SU-DHL-6 (cell line): Measurements from ENCODE around the gene TIPRL.

ENCODE experiments used
- H2AFZ ChIP-seq: fragments of 200-600 bp; sonication (generic); 2 replicates; pipeline ENCODE4 v1.6.1; 2014; ENCODE audit warnings: low read depth, mild to moderate bottlenecking, moderate library complexity, mixed read lengths, antibody characterized with exemption, low read length; ENCODE audit not compliant: severe bottlenecking
- H3F3A ChIP-seq: fragments of 200-600 bp; shearing (Covaris generic); 2 replicates; pipeline ENCODE4 v1.6.0; 2016; ENCODE audit warnings: antibody characterized with exemption, mild to moderate bottlenecking; ENCODE audit not compliant: insufficient read depth
- H3K27ac ChIP-seq: fragments of 200-600 bp; sonication (generic); 2 replicates; pipeline ENCODE4 v1.5.1; 2016; ENCODE audit warnings: low read depth, mild to moderate bottlenecking, low read length, moderate library complexity, mixed read lengths
- H3K27me3 ChIP-seq: fragments of 200-600 bp; sonication (generic), shearing (Covaris generic); 2 replicates; pipeline ENCODE4 v1.6.0; 2014; ENCODE audit warnings: mild to moderate bottlenecking, low read length
- H3K36me3 ChIP-seq: fragments of 200-600 bp; sonication (generic); 2 replicates; pipeline ENCODE4 v1.6.1; 2014; ENCODE audit warnings: mild to moderate bottlenecking, low read length, mixed read lengths
- H3K4me2 ChIP-seq: fragments of 300-600, 200-600 bp; shearing (Covaris generic), sonication (generic); 2 replicates; pipeline ENCODE4 v1.6.0; 2014; ENCODE audit warnings: low read length, low read depth, mild to moderate bottlenecking; ENCODE audit not compliant: poor library complexity, severe bottlenecking
- H3K4me3 ChIP-seq: fragments of 200-600 bp; sonication (generic); 2 replicates; pipeline ENCODE4 v1.5.1; 2014; ENCODE audit warnings: antibody characterized with exemption, low read length, mild to moderate bottlenecking, mixed read lengths; ENCODE audit not compliant: insufficient read depth, poor library complexity, severe bottlenecking
- H3K79me2 ChIP-seq: fragments of 200-600 bp; sonication (generic); 2 replicates; pipeline ENCODE4 v1.6.1; 2014; ENCODE audit warnings: mild to moderate bottlenecking, low read length, moderate library complexity; ENCODE audit not compliant: insufficient read depth
- H3K9ac ChIP-seq: fragments of 200-600 bp; sonication (generic); 2 replicates; pipeline ENCODE4 v1.7.0; 2014; ENCODE audit warnings: mild to moderate bottlenecking, low read length
- H3K9me2 ChIP-seq: fragments of 200-600 bp; sonication (generic); replicated peaks from 2 replicates; pipeline ENCODE4 v1.6.1; 2014; ENCODE audit warnings: low read length; ENCODE audit not compliant: insufficient read depth
- H3K9me3 ChIP-seq: fragments of 200-600 bp; sonication (generic); 2 replicates; pipeline ENCODE4 v1.6.1; 2014; ENCODE audit warnings: low read length, mixed read lengths; ENCODE audit not compliant: insufficient read depth
- H4K20me1 ChIP-seq: fragments of 200-600 bp; sonication (generic); 2 replicates; pipeline ENCODE4 v1.6.1; 2014; ENCODE audit warnings: low read depth, mild to moderate bottlenecking, antibody characterized with exemption, low read length, moderate library complexity, mixed read lengths
- EZH2phosphoT487 ChIP-seq: fragments of 200-600 bp; sonication (generic), shearing (Covaris generic); conservative IDR thresholded peaks from 2 replicates; pipeline ENCODE4 v1.6.1; 2018; ENCODE audit warnings: mild to moderate bottlenecking, antibody characterized with exemption, low read length, moderate library complexity, mixed read lengths
- TF ChIP-seq, protein P1 (sequence below): fragments of 200-600 bp; sonication (generic); IDR thresholded peaks from one replicate; pipeline ENCODE4 v1.5.1; 2017; ENCODE audit warnings: antibody characterized with exemption, mild to moderate bottlenecking, low read length, moderate library complexity; ENCODE audit not compliant: insufficient read depth, poor library complexity, severe bottlenecking

Gene TIPRL

DNA sequence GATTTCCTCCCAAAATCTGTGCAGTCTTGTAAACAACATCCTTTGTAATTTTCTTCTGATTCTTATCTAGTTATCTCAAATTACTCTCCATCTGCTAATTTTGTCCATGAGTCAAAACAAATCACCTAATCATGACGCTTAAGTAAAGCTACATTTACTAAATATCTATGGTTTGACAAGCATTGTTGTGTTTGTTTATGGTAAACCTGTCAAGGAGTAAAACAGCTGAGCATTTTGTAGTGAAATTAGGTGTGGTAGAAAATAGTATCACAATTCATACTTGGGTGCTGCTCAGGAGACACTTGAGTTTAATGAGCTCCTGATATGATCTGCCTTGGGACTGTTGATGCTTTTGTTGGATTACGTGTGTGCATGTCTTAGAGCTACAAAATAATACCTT, 11.6 kb downstream of the TIPRL start:
- H3K9me3 ChIP-seq = no peaks in the 10 kb centered on the region
- H3K27me3 ChIP-seq = no peaks in the 10 kb centered on the region
- H3K4me3 ChIP-seq = no peak overlapping the region
- TF ChIP-seq, protein P1, sequence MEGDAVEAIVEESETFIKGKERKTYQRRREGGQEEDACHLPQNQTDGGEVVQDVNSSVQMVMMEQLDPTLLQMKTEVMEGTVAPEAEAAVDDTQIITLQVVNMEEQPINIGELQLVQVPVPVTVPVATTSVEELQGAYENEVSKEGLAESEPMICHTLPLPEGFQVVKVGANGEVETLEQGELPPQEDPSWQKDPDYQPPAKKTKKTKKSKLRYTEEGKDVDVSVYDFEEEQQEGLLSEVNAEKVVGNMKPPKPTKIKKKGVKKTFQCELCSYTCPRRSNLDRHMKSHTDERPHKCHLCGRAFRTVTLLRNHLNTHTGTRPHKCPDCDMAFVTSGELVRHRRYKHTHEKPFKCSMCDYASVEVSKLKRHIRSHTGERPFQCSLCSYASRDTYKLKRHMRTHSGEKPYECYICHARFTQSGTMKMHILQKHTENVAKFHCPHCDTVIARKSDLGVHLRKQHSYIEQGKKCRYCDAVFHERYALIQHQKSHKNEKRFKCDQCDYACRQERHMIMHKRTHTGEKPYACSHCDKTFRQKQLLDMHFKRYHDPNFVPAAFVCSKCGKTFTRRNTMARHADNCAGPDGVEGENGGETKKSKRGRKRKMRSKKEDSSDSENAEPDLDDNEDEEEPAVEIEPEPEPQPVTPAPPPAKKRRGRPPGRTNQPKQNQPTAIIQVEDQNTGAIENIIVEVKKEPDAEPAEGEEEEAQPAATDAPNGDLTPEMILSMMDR = no peak
- TF ChIP-seq EZH2phosphoT487 = no peak
- peaks cover 15% of the 10 kb centered on the region; the same call in 1 of the 2 replicates for H3K36me3 ChIP-seq
- H3K9ac ChIP-seq = no peak overlapping the region
- H3K27ac ChIP-seq = no peak overlapping the region
- no peaks in the 10 kb centered on the region for H3K9me2 ChIP-seq
- no peak overlapping the region for H2AFZ ChIP-seq
- no peaks in the 10 kb centered on the region for H4K20me1 ChIP-seq
- no peak overlapping the region for H3K4me2 ChIP-seq
- H3F3A ChIP-seq = no peaks in the 10 kb centered on the region
- no peaks in the 10 kb centered on the region; the same call in 1 of the 2 replicates for H3K79me2 ChIP-seq

DNA sequence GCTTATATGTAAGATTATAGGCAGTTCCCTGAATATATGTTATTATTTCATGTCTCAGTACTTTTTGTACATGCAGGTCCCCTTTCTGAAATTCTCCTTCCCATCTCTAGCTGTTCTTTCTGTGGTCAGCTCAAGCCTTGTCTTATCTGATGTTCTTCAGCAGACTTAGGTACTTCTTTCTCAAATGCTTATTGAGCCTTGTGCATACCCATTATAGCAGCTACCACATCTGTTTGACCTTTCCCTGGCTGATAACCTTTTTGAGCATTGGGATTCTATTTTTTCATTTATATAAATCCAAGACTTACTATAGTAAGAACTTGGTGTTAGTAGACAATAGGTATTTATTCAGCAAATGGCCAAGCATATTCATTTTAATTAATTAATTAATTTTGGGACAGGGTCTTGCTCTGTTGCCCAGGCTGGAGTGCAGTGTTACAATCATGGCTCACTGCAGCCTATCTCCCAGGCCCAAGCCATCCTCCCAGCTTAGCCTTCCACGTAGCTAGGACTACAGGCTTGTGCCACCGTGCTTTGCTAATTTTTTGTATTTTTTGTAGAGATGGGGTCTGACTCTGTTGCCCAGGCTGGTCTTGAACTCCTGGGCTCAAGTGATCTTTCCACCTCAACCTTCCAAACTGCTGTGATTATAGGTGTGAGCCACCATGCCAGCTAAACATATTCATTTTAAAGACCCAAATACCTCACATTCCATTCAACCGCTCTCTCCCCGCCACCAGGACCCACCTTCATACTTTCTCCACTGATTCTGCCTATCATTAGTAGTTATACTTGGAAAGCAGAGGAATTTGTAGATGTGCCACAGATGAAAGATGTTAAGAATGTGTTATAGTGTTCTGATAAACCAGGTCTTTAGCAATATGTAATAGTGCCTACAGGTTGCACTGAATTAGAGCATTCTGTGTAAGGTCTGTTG, 16.7 kb downstream of the TIPRL start:
- Histone ChIP-seq H4K20me1 (no peaks in the 10 kb centered on the region), H3K9me2 (no peaks in the 10 kb centered on the region), H3K9me3 (no peaks in the 10 kb centered on the region), H3K27ac (no peak overlapping the region), H3K9ac (no peak overlapping the region), H3K79me2 (no peaks in the 10 kb centered on the region), H3K4me2 (no peak overlapping the region), H2AFZ (no peak overlapping the region), H3F3A (no peaks in the 10 kb centered on the region), H3K4me3 (no peak overlapping the region), H3K27me3 (no peaks in the 10 kb centered on the region), H3K36me3 (peaks cover 35% of the 10 kb centered on the region; the same call in 1 of the 2 replicates)
- TF ChIP-seq, protein P1 = no peak
- no peak for TF ChIP-seq EZH2phosphoT487

DNA sequence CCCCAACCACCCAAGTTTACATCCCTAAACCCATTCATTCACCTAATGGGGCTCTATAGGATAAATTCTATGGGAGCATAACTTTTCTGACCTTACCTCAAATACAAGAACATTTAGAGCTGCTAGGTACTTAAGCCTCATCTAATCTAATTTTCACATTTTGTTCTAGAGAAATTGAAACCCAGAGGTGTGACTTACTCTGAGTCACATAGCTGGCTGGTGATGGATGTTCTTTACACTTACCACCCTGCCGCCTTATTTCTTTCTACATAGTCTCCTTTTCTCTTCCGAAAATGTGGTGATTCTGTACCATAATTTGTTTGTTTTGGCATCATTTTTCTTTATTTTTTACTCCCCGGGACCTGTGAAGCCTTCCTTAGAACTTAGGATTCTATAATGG, 20.3 kb downstream of the TIPRL start:
- no peak overlapping the region for H3K4me3 ChIP-seq
- H3K79me2 ChIP-seq = no peaks in the 10 kb centered on the region
- H3K9ac ChIP-seq = no peak overlapping the region
- H3K36me3 ChIP-seq = peaks cover 40% of the 10 kb centered on the region; the same call in 1 of the 2 replicates
- no peaks in the 10 kb centered on the region for H3K9me2 ChIP-seq
- H3K9me3 ChIP-seq = no peaks in the 10 kb centered on the region
- no peaks in the 10 kb centered on the region for H3K27me3 ChIP-seq
- no peaks in the 10 kb centered on the region for H4K20me1 ChIP-seq
- no peak overlapping the region for H3K4me2 ChIP-seq
- TF ChIP-seq, protein P1 = no peak
- TF ChIP-seq EZH2phosphoT487 = no peak
- H3F3A ChIP-seq = no peaks in the 10 kb centered on the region
- no peak overlapping the region for H2AFZ ChIP-seq
- no peak overlapping the region for H3K27ac ChIP-seq
